Activated CD4-positive, alpha-beta T cell treated with anti-CD3 and anti-CD28 coated beads, Interleukin-2, Interleukin-6, amounts not matched to agents 100 ng/mL and 50 ng/mL, durations not matched to agents 16 hours and 8 hours (primary cell): ENCODE results near the gene LCN6.
"Not testable (repeated sequence)": the region's sequence is repeated elsewhere in the genome, so short reads cannot be mapped to it uniquely, and the experiment has no call there.

Experiments used
- DNase-seq: peaks from one replicate; pipeline ENCODE4 v3.0.0-alpha.2; 2020

Gene LCN6

DNA sequence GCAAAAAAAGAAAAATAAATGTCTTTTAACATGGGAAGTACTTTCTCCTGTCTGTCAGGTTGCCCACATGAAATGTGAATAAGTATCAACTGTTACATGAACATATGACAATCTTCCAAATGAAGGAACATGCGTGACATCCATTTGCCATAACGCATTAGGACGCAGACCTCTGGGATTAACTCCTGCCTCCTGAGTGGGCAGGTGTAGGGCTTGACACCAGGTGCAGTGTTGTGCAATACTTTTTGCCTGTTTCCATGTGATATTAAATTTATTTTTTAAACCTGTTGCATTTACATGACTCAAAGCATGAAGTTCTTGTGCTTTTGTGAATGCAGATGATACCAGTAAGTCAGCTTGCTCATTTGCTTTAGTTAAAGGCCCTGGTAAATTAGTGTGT, 34.1 kb upstream of the LCN6 start:
- no peak for DNase-seq

GRCh38 chr9:136779808-136780207, 31.5 kb upstream of the LCN6 start:
- no peak for DNase-seq

DNA sequence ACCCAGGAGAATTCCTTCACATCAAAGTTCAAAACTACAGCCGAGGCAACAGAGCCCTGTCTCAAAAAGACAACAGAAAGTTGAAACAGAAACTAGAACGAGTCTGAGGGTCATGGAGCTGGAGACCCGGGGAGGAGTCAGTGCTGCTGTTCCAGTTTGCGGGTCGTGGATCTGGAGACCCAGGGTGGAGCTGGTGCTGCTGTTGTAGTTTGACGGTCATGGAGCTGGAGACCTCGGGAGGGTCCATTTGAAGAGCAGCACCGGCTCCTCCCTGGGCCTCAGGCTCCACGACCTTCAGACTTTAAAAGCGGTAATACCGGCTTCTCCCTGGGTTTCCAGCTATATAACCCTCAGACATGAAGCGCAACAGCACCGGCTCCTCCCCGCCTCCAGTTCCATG, 29.0 kb upstream of the LCN6 start:
- no peak for DNase-seq

DNA sequence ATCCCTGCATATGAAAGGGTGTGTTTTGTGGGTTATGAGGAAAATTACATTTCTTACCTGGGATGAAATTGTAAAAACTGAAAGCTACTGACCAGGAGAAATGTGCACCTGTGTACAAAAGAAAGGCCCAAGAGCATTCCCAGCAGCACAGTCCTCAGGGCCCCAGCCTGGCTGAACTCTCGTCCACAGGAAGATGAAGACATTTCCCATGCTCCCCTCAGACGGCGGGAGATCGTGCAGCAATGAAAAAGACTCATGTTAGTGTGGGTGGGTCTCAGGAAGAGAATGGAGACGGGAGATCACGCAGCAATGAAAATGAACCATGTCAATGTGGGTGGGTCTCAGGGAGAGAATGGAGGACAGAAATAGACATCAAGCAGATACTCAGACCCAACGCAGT, 28.6 kb upstream of the LCN6 start:
- no peak for DNase-seq

- DNase-seq = no peak
These were observed 26.9 kb upstream of the LCN6 start for GRCh38 chr9:136775191-136775590.

GRCh38 chr9:136774416-136775045, 26.2 kb upstream of the LCN6 start:
- no peak for DNase-seq

DNA sequence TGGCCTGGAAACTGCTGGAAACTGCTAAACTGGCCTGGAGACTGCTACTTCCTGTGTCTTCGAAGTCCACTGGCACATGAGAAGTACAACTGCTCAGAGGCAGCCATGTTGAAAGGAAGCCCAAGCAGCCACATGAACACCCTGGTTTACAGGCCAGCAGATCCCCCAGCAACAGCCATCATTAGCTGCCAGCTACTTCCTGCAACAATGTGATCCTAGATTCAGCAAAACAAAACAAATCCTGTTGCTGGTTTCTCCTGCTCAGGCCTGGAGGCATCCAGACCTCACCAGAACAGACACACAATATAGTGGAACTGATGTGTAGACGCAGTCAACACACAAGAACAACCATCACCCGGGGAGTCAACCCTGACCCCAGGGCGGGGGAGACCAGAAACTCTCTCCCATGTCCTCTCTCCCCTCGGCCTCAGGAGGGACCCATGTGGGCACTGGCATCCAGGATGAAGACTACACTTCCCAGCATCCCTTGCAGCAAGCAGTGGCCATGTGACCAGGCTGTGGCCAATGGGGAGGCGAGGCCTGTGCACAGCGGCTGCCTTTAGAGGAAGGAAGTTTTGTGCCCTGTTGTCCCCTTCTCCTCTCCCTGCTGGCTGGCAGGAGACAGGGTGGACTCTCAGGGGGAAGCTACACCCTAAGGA, 25.2 kb upstream of the LCN6 start:
- peak; percentile 47 for DNase-seq

DNA sequence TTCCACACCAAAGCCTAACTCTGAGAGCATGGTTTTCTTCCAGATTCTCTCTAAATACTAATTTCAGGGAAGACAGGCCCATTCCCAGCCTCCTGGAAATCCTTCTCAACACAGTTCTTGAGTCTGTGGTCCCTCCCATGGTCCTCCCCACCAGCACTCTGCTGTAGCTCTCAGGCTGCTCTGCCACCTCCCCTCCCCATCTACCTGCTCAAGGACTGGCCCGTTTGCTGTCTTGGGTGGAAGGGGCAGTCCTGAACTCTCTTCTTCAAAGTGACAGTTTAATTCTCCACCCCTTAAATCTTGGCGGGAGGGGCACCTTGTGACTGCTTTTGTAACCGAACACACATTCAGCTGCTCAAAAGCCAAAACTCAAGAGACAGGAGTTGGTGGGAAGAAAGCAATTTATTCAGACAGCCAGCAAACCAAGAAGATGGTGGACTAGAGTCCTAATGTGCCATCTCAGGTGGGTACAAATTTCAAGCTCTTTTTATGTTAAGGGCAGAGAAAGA, 23.6 kb upstream of the LCN6 start:
- no peak for DNase-seq

DNA sequence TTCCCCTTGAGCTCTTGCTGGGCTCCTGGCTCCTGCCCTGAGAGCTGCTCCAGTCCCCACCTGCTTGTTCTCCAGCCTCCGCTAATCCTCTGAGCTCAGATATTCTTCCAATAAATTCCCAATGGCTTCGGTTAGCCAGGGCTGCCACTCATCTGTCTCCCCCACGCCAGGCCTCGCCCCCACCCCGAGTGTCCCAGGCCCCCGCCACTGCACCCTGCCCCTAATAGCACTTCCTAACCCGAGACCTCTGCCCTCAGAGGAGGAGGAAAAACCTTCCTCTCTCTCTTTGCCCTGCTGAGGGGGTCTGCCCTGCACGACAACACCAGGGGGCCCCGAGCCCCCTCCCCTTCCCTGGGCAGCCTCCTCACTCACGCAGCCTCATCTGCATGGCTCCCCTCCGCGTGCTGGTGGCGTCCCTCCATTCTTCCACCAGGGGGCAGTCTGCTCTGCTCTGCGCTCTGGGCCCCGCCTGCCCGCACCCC, 21.4 kb upstream of the LCN6 start:
- DNase-seq = peak; percentile 66

- DNase-seq = peak; percentile 55
These were observed 18.2 kb upstream of the LCN6 start for GRCh38 chr9:136766410-136767120.

- not testable (repeated sequence) for DNase-seq
These were observed 17.6 kb upstream of the LCN6 start for GRCh38 chr9:136765745-136766409.

- no peak for DNase-seq
These were observed 16.7 kb upstream of the LCN6 start for GRCh38 chr9:136765041-136765440.

- DNase-seq = no peak
These were observed 16.1 kb upstream of the LCN6 start, which contains the start of gene LCN15 for GRCh38 chr9:136764301-136764891. Gene LCN15, minus strand, starts transcription at chr9:136764518. Its CDS starts 30 bp downstream, at chr9:136764488.

DNA sequence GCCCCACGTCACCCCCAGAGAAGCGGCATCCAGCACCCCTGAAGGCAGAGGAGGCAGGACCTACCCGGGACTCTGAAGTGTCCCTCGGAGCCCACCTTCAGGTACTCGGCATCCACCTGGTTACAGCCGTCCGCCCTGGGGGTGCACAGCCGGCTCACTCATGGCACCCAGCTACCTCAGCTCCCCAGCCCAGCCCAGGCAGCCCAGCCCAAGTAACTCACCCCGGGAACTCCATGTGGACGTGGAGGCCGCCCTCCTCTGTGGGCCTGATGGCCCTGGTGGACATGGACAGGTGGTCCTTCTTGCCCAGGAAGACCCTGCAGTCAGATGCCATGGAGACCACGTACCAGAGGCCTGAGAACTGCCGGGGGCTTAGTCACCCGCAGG, 15.3 kb upstream of the LCN6 start:
- no peak for DNase-seq

- DNase-seq = peak; percentile 70
These were observed 14.8 kb upstream of the LCN6 start for GRCh38 chr9:136762915-136763648.

- DNase-seq = no peak
These were observed 13.9 kb upstream of the LCN6 start for GRCh38 chr9:136762221-136762691.

DNA sequence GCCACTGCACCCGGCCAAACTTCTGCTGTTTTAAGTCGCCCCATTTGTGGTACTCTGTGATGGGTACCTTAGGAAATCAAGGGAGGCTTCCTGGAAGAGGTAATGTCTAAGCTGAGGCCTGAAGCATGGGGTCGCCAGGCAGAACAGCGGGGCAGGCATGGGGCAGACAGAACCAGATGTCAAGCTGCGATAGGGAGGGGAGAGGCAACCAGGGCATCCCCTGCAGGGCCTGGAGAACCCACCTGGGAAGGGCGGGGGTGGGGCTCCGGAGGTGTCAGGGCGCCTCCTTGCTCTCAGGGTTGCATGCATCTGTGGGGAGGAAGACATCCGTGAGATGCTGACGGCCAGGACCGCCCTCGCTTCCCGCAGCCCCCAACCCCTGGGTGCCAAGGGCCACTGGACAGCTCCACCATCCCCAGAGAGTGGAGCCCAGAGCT, 13.2 kb upstream of the LCN6 start:
- DNase-seq = no peak

DNA sequence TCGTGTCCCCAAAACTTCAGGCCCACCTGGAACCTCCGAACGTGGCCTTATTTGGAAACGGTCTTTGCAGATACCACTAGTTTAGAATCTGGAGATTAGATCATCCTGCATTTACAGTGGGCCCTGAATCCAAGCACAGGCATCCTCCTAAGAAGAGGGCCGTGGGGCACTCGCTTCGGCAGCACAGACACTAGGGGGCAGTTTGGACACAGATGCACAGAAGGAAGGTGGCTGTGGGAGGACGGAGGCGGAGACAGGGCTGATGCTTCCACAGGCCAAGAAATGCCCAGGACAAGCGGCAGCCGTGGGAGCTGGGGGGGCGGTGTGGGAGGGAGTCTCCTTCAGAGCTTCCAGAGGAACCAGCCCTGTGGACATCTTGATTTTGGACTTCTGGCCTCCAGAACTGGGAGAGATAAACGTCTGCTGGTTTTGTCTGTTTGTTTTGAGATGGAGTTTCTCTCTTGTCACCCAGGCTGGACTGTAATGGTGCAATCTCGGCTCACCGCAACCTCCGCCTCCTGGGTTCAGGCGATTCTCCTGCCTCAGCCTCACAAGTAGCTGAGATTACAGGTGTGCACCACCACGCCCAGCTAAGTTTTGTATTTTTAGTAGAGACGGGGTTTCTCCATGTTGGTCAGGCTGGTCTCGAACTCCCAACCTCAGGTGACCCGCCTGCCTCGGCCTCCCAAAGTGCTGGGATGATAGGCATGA, 12.7 kb upstream of the LCN6 start:
- DNase-seq = peak; percentile 52

DNA sequence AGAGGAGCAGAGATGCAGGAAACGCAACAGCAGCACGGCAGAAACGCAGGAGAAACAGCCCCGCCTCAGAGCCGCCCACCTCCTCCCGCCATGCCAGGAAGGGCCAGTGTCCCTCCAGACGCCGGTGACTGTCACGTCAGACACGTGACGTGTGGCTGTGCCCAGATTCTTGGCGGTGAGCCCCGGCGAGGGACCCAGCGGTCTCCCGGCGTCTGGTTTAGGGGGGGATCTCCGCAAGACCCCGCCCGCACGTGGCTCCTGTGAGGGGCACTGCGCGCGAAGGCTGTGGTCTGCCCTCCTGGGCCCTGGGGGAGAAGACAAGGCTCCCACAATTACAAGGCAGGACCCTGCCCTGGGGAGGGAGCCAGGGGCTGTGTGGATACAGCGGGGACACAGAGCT, 12.1 kb upstream of the LCN6 start:
- DNase-seq = no peak

GRCh38 chr9:136759436-136760325, 11.4 kb upstream of the LCN6 start:
- no peak for DNase-seq
